Neural cell (in vitro differentiated cells): ENCODE data around the gene TMCC1.

ENCODE experiments used
- CTCF ChIP-seq: fragments of 450-650 bp; IDR thresholded peaks from 2 replicates; pipeline ENCODE4 v1.5.1; 2014; ENCODE audit warnings: antibody characterized with exemption, mild to moderate bottlenecking, moderate library complexity; ENCODE audit not compliant: poor library complexity, severe bottlenecking
- MXI1 ChIP-seq: fragments of 450-650 bp; conservative IDR thresholded peaks from 2 replicates; pipeline ENCODE4 v1.6.1; 2014; ENCODE audit warnings: antibody characterized with exemption, mild to moderate bottlenecking; ENCODE audit not compliant: poor library complexity, severe bottlenecking
- REST ChIP-seq: IDR thresholded peaks from 2 replicates; pipeline ENCODE4 v1.6.1; 2012; ENCODE audit warnings: borderline replicate concordance
- SMC3 ChIP-seq: fragments of 450-650 bp; conservative IDR thresholded peaks from 2 replicates; pipeline ENCODE4 v1.6.1; 2014; ENCODE audit warnings: antibody characterized with exemption, mild to moderate bottlenecking, moderate library complexity; ENCODE audit not compliant: poor library complexity

DNA sequence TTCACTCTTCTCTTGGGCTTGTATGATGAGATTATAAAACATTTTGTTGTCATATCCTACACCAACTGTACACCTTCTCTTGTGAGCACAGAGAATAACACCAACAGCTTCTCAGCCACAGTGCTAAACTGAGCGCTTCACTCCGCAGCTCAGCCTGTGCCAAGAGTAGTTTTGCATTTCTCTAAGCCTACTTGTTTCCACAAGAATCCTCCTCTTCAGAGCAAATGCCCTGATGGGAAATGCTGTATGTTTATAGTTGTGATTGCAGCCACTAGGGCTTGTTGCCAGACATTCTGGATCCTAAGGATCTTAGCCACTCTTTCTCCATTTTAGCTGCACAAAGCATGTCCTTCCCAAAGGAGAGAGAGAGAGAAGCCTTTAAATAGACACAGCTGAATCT lies 148.3 kb downstream of the TMCC1 start:
- TF ChIP-seq MXI1: no peak
- no peak for TF ChIP-seq SMC3
- no peak for TF ChIP-seq CTCF
- no peak for TF ChIP-seq REST
